H54 (cell line): ENCODE results near the gene KCNJ1.
A peak's percentile ranks its signal among the peaks of the same experiment; 100 is the strongest.

Source experiments
- DNase-seq: peaks from one replicate; pipeline ENCODE4 v3.0.0; 2011; ENCODE audit warnings: low spot score, mixed read lengths; ENCODE audit not compliant: insufficient read length
- FAIRE-seq: peaks from 3 replicates; lab custom pipeline; 2011; peaks lifted over from hg19 to GRCh38; lab: Jason Lieb, UNC
- POLR2A ChIP-seq: IDR thresholded peaks from 2 replicates; pipeline ENCODE4 v1.6.1; 2011; ENCODE audit warnings: low read depth, mild to moderate bottlenecking, low read length

KCNJ1 gene

DNA sequence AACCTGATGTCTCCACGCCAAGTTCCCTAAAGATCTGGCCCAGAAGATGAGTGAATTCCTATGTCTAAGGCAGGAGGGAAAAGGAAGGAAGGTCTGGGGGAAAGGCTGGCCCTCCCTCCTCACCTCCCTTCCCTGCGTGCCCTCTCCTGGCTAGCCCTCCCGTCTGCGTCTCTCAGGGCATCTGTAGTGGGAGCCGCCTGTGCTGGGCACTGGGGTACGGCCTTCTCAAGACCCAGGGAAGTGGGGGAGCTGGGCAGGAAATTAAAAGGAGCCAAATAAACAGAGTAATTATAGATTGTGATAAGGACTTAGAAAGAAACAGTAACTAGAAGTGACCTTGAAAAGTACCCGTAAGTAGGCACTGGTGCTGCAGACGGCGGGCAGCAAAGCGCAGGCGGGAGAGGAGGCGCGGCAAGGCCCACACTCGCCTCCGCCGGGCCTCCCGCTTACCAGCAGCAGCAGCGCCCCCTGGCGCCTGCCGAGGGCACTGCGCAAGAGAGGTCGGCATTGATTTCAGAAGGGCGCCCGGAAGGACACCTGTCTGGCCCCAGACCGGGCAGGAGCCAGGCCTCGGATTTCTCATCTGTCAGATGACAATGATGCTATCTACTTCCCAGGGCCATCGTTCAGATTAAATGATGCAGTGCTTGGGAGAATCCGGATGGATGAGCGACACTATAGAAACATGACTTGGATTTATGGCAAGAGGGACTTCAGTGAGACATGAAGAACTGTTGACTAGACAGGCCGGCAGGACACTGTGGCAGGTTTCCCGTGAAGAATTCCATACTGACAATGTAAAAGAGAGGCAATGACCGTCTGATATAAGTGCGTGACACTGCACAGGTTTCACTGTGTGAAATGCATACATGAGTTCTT is 7.3 kb downstream of the KCNJ1 start:
- TF ChIP-seq POLR2A = no peak
- no peak for DNase-seq
- FAIRE-seq = no peak

DNA sequence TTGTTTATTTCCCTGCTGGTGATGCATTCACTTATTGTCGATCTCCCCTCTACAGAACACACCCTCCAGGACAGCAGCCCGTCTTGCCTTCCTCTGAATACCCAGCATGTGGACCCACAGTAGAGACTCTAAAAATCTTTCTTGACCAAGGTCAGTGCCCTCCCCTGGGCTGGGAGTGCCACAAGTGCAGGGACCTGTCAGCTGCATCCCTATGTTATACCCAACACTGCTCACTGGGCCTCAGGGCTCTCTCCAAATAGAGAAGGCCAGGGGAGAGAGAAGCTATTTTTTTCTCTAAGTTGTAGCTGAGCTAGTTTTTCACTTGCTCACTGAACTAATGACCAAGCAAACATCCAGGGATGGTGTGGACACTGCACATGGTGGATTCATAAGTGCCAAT is 9.8 kb downstream of the KCNJ1 start:
- FAIRE-seq (no peak), DNase-seq (no peak)
- TF ChIP-seq POLR2A = no peak

- no peak for TF ChIP-seq POLR2A
- FAIRE-seq = no peak
- DNase-seq = no peak
Observed at GRCh38 chr11:128856241-128856640, 10.9 kb downstream of the KCNJ1 start.

- no peak for FAIRE-seq
- TF ChIP-seq POLR2A = no peak
- DNase-seq = no peak
Observed at GRCh38 chr11:128854841-128855240, 12.3 kb downstream of the KCNJ1 start.

DNA sequence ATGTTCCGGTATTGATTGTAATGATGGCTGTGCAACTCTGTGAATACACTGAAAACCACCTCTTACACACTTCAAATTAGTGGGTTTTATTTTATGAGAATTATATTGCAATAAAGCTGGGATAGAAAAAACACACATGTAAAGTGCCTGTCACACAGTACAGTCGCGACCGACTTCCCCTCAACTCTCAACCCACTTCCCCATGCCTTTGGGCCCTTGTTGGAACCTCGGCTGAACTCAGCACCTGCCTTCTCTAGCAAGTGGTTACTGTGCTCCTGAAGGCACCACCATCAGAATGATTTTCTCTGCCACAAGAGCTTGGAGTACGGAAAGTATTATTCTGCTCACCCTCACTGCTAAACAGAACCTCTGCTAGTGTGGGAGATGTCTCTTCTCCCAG is 13.5 kb downstream of the KCNJ1 start:
- FAIRE-seq (no peak), DNase-seq (no peak)
- no peak for TF ChIP-seq POLR2A

- DNase-seq (no peak), FAIRE-seq (no peak)
- TF ChIP-seq POLR2A = no peak
Observed at GRCh38 chr11:128852327-128853023, 14.6 kb downstream of the KCNJ1 start.

GRCh38 chr11:128848815-128849455 is 18.2 kb downstream of the KCNJ1 start:
- peak; percentile 57 for DNase-seq

DNA sequence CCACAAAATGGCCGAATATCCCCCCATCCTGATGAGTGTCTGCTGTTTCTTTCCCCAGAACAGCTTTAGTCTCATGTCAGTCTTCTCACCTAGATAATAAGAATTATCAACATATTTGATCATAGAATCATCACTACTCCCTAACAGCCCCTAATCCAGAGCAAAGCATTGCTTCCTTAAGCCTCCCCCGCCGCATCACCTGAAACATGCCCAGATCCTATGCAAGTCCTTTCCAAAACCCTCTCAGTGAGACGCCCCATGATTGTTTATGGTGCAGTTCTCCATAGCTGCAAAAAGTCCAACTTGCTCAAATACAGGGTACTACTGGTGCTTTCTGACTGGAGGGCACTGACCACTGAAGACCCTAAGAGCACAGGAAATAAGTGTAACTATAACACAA is 20.1 kb downstream of the KCNJ1 start:
- DNase-seq (no peak), FAIRE-seq (no peak)
- no peak for TF ChIP-seq POLR2A

More at GRCh38 chr11:128848815-128849455, 18.2 kb downstream of the KCNJ1 start:
- TF ChIP-seq POLR2A = no peak
- FAIRE-seq = no peak

GRCh38 chr11:128845334-128845780 is 21.7 kb downstream of the KCNJ1 start:
- FAIRE-seq = no peak
- DNase-seq = no peak
- no peak for TF ChIP-seq POLR2A

GRCh38 chr11:128843198-128843785 is 23.8 kb downstream of the KCNJ1 start:
- FAIRE-seq (no peak), DNase-seq (no peak)
- TF ChIP-seq POLR2A = no peak

DNA sequence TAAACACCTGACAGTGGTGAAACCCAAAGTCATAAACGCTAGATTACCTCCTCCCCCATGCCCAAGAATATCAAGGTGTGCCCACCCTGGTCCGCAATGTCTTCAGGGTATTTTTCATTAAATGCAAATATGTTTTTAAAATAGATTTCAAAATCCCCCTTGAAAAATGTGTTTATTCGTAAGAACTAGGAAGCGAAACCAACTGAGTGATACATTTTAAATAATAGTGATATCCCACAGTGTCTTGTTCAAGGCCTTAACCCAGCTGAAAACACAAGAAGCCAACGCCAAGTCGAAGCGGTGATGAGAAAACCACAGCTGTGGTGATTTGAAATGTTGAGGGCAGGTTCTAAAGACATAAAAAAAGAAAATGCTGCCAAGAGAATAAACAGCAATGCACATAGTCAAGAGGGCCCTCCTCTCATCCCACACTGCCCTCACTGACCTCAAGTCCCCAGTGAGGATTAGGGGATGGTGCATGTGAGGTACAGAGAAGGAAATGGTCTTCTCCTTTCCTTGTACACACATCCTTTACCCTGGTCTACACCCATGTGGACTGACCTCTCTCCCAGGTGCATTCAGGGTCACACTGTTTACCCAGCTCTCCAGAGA is 25.5 kb downstream of the KCNJ1 start:
- no peak for TF ChIP-seq POLR2A
- no peak for FAIRE-seq

GRCh38 chr11:128840783-128841182 is 26.3 kb downstream of the KCNJ1 start:
- DNase-seq (no peak), FAIRE-seq (no peak)
- TF ChIP-seq POLR2A = no peak

More for the DNA sequence above, 25.5 kb downstream of the KCNJ1 start:
- no peak for DNase-seq

GRCh38 chr11:128840137-128840536 is 27.0 kb downstream of the KCNJ1 start:
- DNase-seq = no peak
- TF ChIP-seq POLR2A = no peak
- FAIRE-seq = no peak
